T-cell (primary cell): ENCODE measurements around the gene UFSP2. TPM values are rescaled to one million over a fixed set of nuclear protein-coding genes. Genes with fewer than 3 reads are reported as not detected.

Source experiments
- ATAC-seq, 4 experiments: fragments of 200-7000 bp in 3 of 4; fragments of 150-1000 bp in 1 of 4; cut with Tn5 transposase; replicated peaks in 1 of 4; 1 replicate in 3 of 4; 2 replicates in 1 of 4; pipeline ENCODE4 v1.10.0; 2021; ENCODE audit warnings: moderate library complexity in 3 of 4, mild to moderate bottlenecking in 2 of 4, moderate number of reproducible peaks in 1 of 4
- CTCF ChIA-PET, 2 donors: fragments of 300-600 bp; sonication (Branson Sonifier 250); formaldehyde crosslinking; loops; one replicate each; lab custom pipeline; 2022; ENCODE audit warnings: antibody characterized with exemption in 2 of 2; lab: Charles Lee
- POLR2A ChIA-PET, 2 donors: fragments of 300-600 bp; sonication (Branson Sonifier 250); formaldehyde crosslinking; loops; one replicate each; lab custom pipeline; 2022; ENCODE audit warnings: antibody characterized with exemption in 2 of 2; lab: Charles Lee
- DNase-seq, 35 experiments: peaks; one replicate each; pipeline versions ENCODE4 v3.0.0 to v3.0.0-alpha.2; 2013 to 2023
- H3K27ac ChIP-seq: one replicate; pipeline ENCODE4 v1.5.1; 2013; ENCODE audit warnings: low read length
- H3K27me3 ChIP-seq, 2 experiments: replicated peaks in 1 of 2; 1 replicate in 1 of 2; 2 replicates in 1 of 2; pipeline versions ENCODE4 v1.6.1 to v1.7.0; 2013; ENCODE audit warnings: low read length in 1 of 2, mixed read lengths in 1 of 2; ENCODE audit not compliant: control insufficient read depth in 2 of 2, insufficient read depth in 2 of 2; ENCODE audit errors: extremely low read depth in 1 of 2
- H3K36me3 ChIP-seq, 2 donors: 1 replicate in 1 of 2; 2 replicates in 1 of 2; pipeline versions ENCODE4 v1.6.1 to v1.7.0; 2013; ENCODE audit warnings: low read length in 1 of 2; ENCODE audit not compliant: control insufficient read depth in 2 of 2, insufficient read depth in 1 of 2; ENCODE audit errors: extremely low read depth in 1 of 2
- H3K4me1 ChIP-seq, 2 experiments: 1 replicate in 1 of 2; 2 replicates in 1 of 2; pipeline versions ENCODE4 v1.6.1 to v1.7.0; 2013; ENCODE audit warnings: low read length in 2 of 2, mixed read lengths in 1 of 2; ENCODE audit not compliant: insufficient read depth in 2 of 2, control insufficient read depth in 1 of 2; ENCODE audit errors: extremely low read depth in 1 of 2
- H3K4me3 ChIP-seq, 2 donors: 1 replicate in 1 of 2; 2 replicates in 1 of 2; pipeline versions ENCODE4 v1.5.1 to v1.7.0; 2013; ENCODE audit warnings: mild to moderate bottlenecking in 2 of 2, low read length in 1 of 2, moderate library complexity in 1 of 2; ENCODE audit not compliant: control insufficient read depth in 1 of 2; ENCODE audit errors: extremely low read depth in 1 of 2
- H3K9me3 ChIP-seq: 2 replicates; pipeline ENCODE4 v1.7.0; 2013
- H3K27ac Mint-ChIP-seq, 2 donors: one replicate each; pipeline ENCODE4 v1.8.0; 2020 to 2021; ENCODE audit warnings: mild to moderate bottlenecking in 2 of 2, mixed read lengths in 2 of 2
- H3K27me3 Mint-ChIP-seq, 2 donors: one replicate each; pipeline ENCODE4 v1.8.0; 2021 to 2022; ENCODE audit warnings: mixed read lengths in 2 of 2
- H3K36me3 Mint-ChIP-seq: one replicate; pipeline ENCODE4 v1.8.0; 2021; ENCODE audit warnings: mixed read lengths
- H3K4me1 Mint-ChIP-seq, 3 donors: one replicate each; pipeline ENCODE4 v1.8.0; 2020 to 2022; ENCODE audit warnings: mixed read lengths in 3 of 3, mild to moderate bottlenecking in 1 of 3
- H3K4me3 Mint-ChIP-seq, 3 donors: one replicate each; pipeline ENCODE4 v1.8.0; 2020 to 2022; ENCODE audit warnings: mild to moderate bottlenecking in 3 of 3, mixed read lengths in 3 of 3, moderate library complexity in 3 of 3
- H3K9me3 Mint-ChIP-seq, 3 donors: one replicate each; pipeline ENCODE4 v1.8.0; 2020 to 2022; ENCODE audit warnings: mixed read lengths in 3 of 3
- WGBS: methylation state at CpG from one replicate; pipeline ENCODE4 v1.1.5; 2013; ENCODE audit warnings: missing lambda C conversion rate; ENCODE audit not compliant: insufficient coverage; 5-methylcytosine and 5-hydroxymethylcytosine counted together
- total RNA-seq, 35 experiments: library from RNA in 6 of 35; stranded (reverse) in 6 of 35; fragments of 120-200 nt in 1 of 35; gene quantifications; one replicate each; pipeline versions ENCODE4 v1.2.1 to v1.2.4 and lab custom pipeline; 2013 to 2026

UFSP2 gene
- total RNA-seq, 5 donors from 2014 or later (not counting 1 experiment from before 2014, with no cell fraction given): 13.9 to 30.1 (median 20.3) TPM

DNA sequence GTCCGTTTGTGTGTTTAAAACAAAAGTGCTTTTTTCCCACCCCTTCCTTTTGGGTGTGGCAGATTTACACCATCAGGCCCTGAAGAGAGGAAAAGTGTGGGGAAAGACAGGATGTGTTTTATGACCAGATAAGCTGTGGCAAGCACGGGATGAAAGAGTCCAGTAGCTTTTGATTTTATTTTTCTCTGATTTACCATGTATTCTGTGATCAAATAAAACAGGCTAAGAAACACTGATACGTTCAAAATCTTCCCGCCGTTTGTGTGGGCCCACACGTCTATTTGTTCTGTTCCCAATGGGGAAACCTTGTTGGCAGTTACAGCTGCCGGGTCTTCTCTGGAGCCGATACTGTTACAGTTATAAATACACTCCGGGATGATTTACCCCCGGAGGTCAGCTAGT, 40.8 kb downstream of the UFSP2 start:
- CTCF ChIA-PET: interaction anchor here in 1 of 2 donors (0.6 kb wide), 1 partner anchor 289 kb away, joined by 3 read pairs; no protein-coding TSS in a partner anchor

DNA sequence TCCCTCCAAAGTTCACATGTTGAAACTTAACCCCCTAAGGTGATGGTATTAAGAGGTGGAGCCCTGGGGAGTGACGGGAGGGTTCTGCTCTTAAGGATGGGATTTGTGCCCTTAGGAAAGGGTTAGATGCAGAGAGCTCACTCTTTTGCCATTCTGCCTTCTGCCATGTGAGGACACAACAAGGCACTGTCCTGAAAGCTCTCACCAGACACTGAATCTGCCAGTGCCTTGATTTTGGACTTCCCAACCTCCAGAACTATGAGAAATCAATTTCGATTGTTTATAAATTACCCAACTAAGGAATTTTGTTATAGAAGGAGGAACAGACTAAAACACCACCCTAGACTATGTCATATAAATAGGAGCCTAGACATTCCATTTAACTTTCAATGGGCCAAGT, 41.7 kb downstream of the UFSP2 start:
- H3K27me3 ChIP-seq: peaks cover 0 to 3% of the 10 kb centered on the region in 2 experiments
- H3K36me3 ChIP-seq: no peaks in the 10 kb centered on the region
- H3K4me3 ChIP-seq: no peak overlapping the region
- ChIA-PET POLR2A (interaction anchor here in 1 of 2 donors (1.0 kb wide), 1 partner anchor 41 kb away, joined by 3 read pairs; the partner anchor contains the start of gene UFSP2), CTCF (no interaction called here)
- ATAC-seq: no peak
- peaks cover 4% of the 10 kb centered on the region for H3K36me3 Mint-ChIP-seq
- H3K4me3 Mint-ChIP-seq: no peak overlapping the region
- H3K27ac Mint-ChIP-seq: no peak overlapping the region
- H3K9me3 ChIP-seq: no peaks in the 10 kb centered on the region
- no peak overlapping the region for H3K27ac ChIP-seq
- peaks cover 10 to 13% (median 11%) of the 10 kb centered on the region in 3 donors for H3K4me1 Mint-ChIP-seq
- H3K9me3 Mint-ChIP-seq: peaks cover 6 to 9% (median 8%) of the 10 kb centered on the region in 3 donors
- peaks cover 0 to 6% of the 10 kb centered on the region in 2 experiments for H3K4me1 ChIP-seq
- no peak for DNase-seq
- peaks cover 0 to 4% of the 10 kb centered on the region in 2 donors for H3K27me3 Mint-ChIP-seq
- no CpG with 5 or more reads among the region's 2 CpGs for WGBS

More for the DNA sequence above, 40.8 kb downstream of the UFSP2 start:
- peaks cover 10 to 13% (median 11%) of the 10 kb centered on the region in 3 donors for H3K4me1 Mint-ChIP-seq
- ATAC-seq: no peak
- peaks cover 0 to 3% of the 10 kb centered on the region in 2 experiments for H3K27me3 ChIP-seq
- POLR2A ChIA-PET: interaction anchor here in 1 of 2 donors (1.0 kb wide), 1 partner anchor 40 kb away, joined by 3 read pairs; the partner anchor contains the start of gene UFSP2
- peak overlapping the region in 1 of 3 donors; percentile 36 for H3K4me3 Mint-ChIP-seq
- no CpG with 5 or more reads among the region's 10 CpGs for WGBS
- peaks cover 4% of the 10 kb centered on the region for H3K36me3 Mint-ChIP-seq
- no peak for DNase-seq
- H3K9me3 Mint-ChIP-seq: peaks cover 6 to 9% (median 8%) of the 10 kb centered on the region in 3 donors
- no peaks in the 10 kb centered on the region for H3K9me3 ChIP-seq
- H3K27ac Mint-ChIP-seq: no peak overlapping the region
- peaks cover 0 to 4% of the 10 kb centered on the region in 2 donors for H3K27me3 Mint-ChIP-seq
- H3K36me3 ChIP-seq: no peaks in the 10 kb centered on the region
- H3K27ac ChIP-seq: no peak overlapping the region
- H3K4me1 ChIP-seq: peaks cover 0 to 6% of the 10 kb centered on the region in 2 experiments
- no peak overlapping the region for H3K4me3 ChIP-seq

GRCh38 chr4:185383451-185383850, 42.3 kb downstream of the UFSP2 start:
- peaks cover 10 to 13% (median 11%) of the 10 kb centered on the region in 3 donors for H3K4me1 Mint-ChIP-seq
- WGBS: no CpG with 5 or more reads among the region's 4 CpGs
- no peaks in the 10 kb centered on the region for H3K36me3 ChIP-seq
- no peak for ATAC-seq
- H3K36me3 Mint-ChIP-seq: peaks cover 4% of the 10 kb centered on the region
- H3K27ac ChIP-seq: no peak overlapping the region
- H3K4me3 Mint-ChIP-seq: no peak overlapping the region
- peaks cover 0 to 6% of the 10 kb centered on the region in 2 experiments for H3K4me1 ChIP-seq
- ChIA-PET POLR2A (no interaction called here), CTCF (no interaction called here)
- peaks cover 6 to 9% (median 8%) of the 10 kb centered on the region in 3 donors for H3K9me3 Mint-ChIP-seq
- no peak overlapping the region for H3K27ac Mint-ChIP-seq
- H3K27me3 Mint-ChIP-seq: peaks cover 0 to 4% of the 10 kb centered on the region in 2 donors
- no peak for DNase-seq
- H3K9me3 ChIP-seq: no peaks in the 10 kb centered on the region
- no peak overlapping the region for H3K4me3 ChIP-seq
- H3K27me3 ChIP-seq: peaks cover 0 to 3% of the 10 kb centered on the region in 2 experiments

- no peak for ATAC-seq
- H3K36me3 Mint-ChIP-seq: peaks cover 4% of the 10 kb centered on the region
- H3K36me3 ChIP-seq: no peaks in the 10 kb centered on the region
- H3K4me1 ChIP-seq: peaks cover 0 to 6% of the 10 kb centered on the region in 2 experiments
- H3K27me3 ChIP-seq: peaks cover 0 to 3% of the 10 kb centered on the region in 2 experiments
- peaks cover 0 to 4% of the 10 kb centered on the region in 2 donors for H3K27me3 Mint-ChIP-seq
- ChIA-PET CTCF (no interaction called here), POLR2A (no interaction called here)
- no peak overlapping the region for H3K27ac ChIP-seq
- H3K9me3 Mint-ChIP-seq: peaks cover 6 to 9% (median 8%) of the 10 kb centered on the region in 3 donors
- H3K9me3 ChIP-seq: no peaks in the 10 kb centered on the region
- H3K27ac Mint-ChIP-seq: no peak overlapping the region
- H3K4me1 Mint-ChIP-seq: peaks cover 10 to 13% (median 11%) of the 10 kb centered on the region in 3 donors
- H3K4me3 ChIP-seq: no peak overlapping the region
- DNase-seq: no peak
- no peak overlapping the region for H3K4me3 Mint-ChIP-seq
Measured at GRCh38 chr4:185382754-185383153, 43.0 kb downstream of the UFSP2 start.

- CTCF ChIA-PET: no interaction called here
- ATAC-seq (no peak), DNase-seq (no peak)
- no peak overlapping the region for H3K27ac ChIP-seq
- Mint-ChIP-seq H3K4me3 (no peak overlapping the region), H3K9me3 (peaks cover 6 to 9% (median 8%) of the 10 kb centered on the region in 3 donors), H3K27me3 (peaks cover 0 to 4% of the 10 kb centered on the region in 2 donors), H3K27ac (no peak overlapping the region), H3K36me3 (peaks cover 4% of the 10 kb centered on the region), H3K4me1 (peaks cover 10 to 13% (median 11%) of the 10 kb centered on the region in 3 donors)
- H3K27me3 ChIP-seq: peaks cover 0 to 3% of the 10 kb centered on the region in 2 experiments
- no peaks in the 10 kb centered on the region for H3K36me3 ChIP-seq
- peaks cover 0 to 6% of the 10 kb centered on the region in 2 experiments for H3K4me1 ChIP-seq
- no peaks in the 10 kb centered on the region for H3K9me3 ChIP-seq
- POLR2A ChIA-PET: interaction anchor here in 1 of 2 donors (0.6 kb wide), 1 partner anchor 210 kb away, joined by 9 read pairs; no protein-coding TSS in a partner anchor
- no CpG with 5 or more reads among the region's 4 CpGs for WGBS
- H3K4me3 ChIP-seq: no peak overlapping the region
Measured at GRCh38 chr4:185381288-185382196, 44.2 kb downstream of the UFSP2 start.

GRCh38 chr4:185380320-185380719, 45.4 kb downstream of the UFSP2 start:
- H3K4me3 Mint-ChIP-seq: no peak overlapping the region
- H3K9me3 Mint-ChIP-seq: peaks cover 6 to 9% (median 8%) of the 10 kb centered on the region in 3 donors
- ATAC-seq (no peak), DNase-seq (no peak)
- H3K36me3 Mint-ChIP-seq: peaks cover 4% of the 10 kb centered on the region
- H3K9me3 ChIP-seq: no peaks in the 10 kb centered on the region
- peaks cover 0 to 5% of the 10 kb centered on the region in 2 experiments for H3K4me1 ChIP-seq
- no peak overlapping the region for H3K27ac ChIP-seq
- no peak overlapping the region for H3K27ac Mint-ChIP-seq
- H3K4me1 Mint-ChIP-seq: peaks cover 10 to 12% (median 10%) of the 10 kb centered on the region in 3 donors
- ChIA-PET CTCF (no interaction called here), POLR2A (interaction anchor here (0.5 to 0.6 kb wide), 2 partner anchors 167 to 209 kb away, joined by 3 to 9 read pairs; no protein-coding TSS in a partner anchor)
- peaks cover 0 to 3% of the 10 kb centered on the region in 2 experiments for H3K27me3 ChIP-seq
- no CpG with 5 or more reads among the region's 1 CpG for WGBS
- H3K27me3 Mint-ChIP-seq: peaks cover 0 to 4% of the 10 kb centered on the region in 2 donors
- H3K36me3 ChIP-seq: no peaks in the 10 kb centered on the region
- no peak overlapping the region for H3K4me3 ChIP-seq
